ENCODE results near the gene AZI2.

- TF ChIP-seq GATA3 (IDR thresholded peaks at IDR 0.05; ENCODE audit: low read depth, low read length) (no peak), GATA2 (IDR thresholded peaks at IDR 0.05; ENCODE audit: low read depth, low read length) (no peak)
These were observed 26.2 kb downstream of the AZI2 start for GRCh38 chr3:28322464-28322863.
